IMR-90 (cell line): ENCODE measurements around the gene SMIM12. TPM values are rescaled to one million over a fixed set of nuclear protein-coding genes. Genes with fewer than 3 reads are reported as not detected.

Experiments
- ATAC-seq: fragments of 200-7000 bp; cut with Tn5 transposase; 2 replicates; pipeline ENCODE4 v1.9.1; 2020; ENCODE audit warnings: low read depth, mild to moderate bottlenecking, moderate library complexity
- BruUV-seq: library from RNA; stranded (reverse); fragments of 400-500 nt; replicated peaks from 2 replicates; lab custom pipeline; 2021; lab: Mats Ljungman, UMichigan
- CTCF ChIA-PET: fragments of 300-600 bp; formaldehyde crosslinking; extraction: SDS; loops from one replicate; lab custom pipeline; 2021; ENCODE audit warnings: antibody characterized with exemption; lab: Yijun Ruan, JAX
- POLR2A ChIA-PET: fragments of 300-600 bp; sonication (Branson Sonifier 250); formaldehyde crosslinking; loops from one replicate; lab custom pipeline; 2022; ENCODE audit warnings: antibody characterized with exemption; ENCODE audit not compliant: unreplicated experiment; lab: Charles Lee
- DNase-seq: peaks from one replicate; pipeline ENCODE4 v3.0.0; 2013
- H2AFZ ChIP-seq: replicated peaks from 2 replicates; pipeline ENCODE3; 2013; ENCODE audit warnings: low read length, mild to moderate bottlenecking; ENCODE audit not compliant: poor library complexity
- H2AK5ac ChIP-seq: 2 replicates; pipeline ENCODE4 v1.6.1; 2013; ENCODE audit warnings: low read depth, low read length, inconsistent platforms
- H2AK9ac ChIP-seq: replicated peaks from 2 replicates; pipeline ENCODE3; 2013; ENCODE audit warnings: mild to moderate bottlenecking, low read depth, low read length, moderate library complexity; ENCODE audit not compliant: poor library complexity
- H2BK120ac ChIP-seq: 2 replicates; pipeline ENCODE4 v1.6.1; 2013; ENCODE audit warnings: low read depth, low read length, inconsistent platforms
- H2BK15ac ChIP-seq: 3 replicates; pipeline ENCODE4 v1.6.1; 2013; ENCODE audit warnings: low read depth, low read length, inconsistent platforms
- H2BK20ac ChIP-seq: 2 replicates; pipeline ENCODE4 v1.6.1; 2013; ENCODE audit warnings: low read depth, mild to moderate bottlenecking, inconsistent platforms, low read length, moderate library complexity
- H2BK5ac ChIP-seq: 2 replicates; pipeline ENCODE4 v1.6.1; 2013; ENCODE audit warnings: mild to moderate bottlenecking, low read depth, low read length, inconsistent platforms; ENCODE audit not compliant: poor library complexity, severe bottlenecking
- H3K14ac ChIP-seq: replicated peaks from 2 replicates; pipeline ENCODE4 v1.6.1; 2013; ENCODE audit warnings: low read depth, low read length, inconsistent platforms
- H3K18ac ChIP-seq: 2 replicates; pipeline ENCODE4 v1.6.1; 2013; ENCODE audit warnings: low read depth, low read length, control low read depth
- H3K23ac ChIP-seq: 2 replicates; pipeline ENCODE4 v1.6.1; 2013; ENCODE audit warnings: low read depth, low read length, inconsistent platforms
- H3K27ac ChIP-seq: 2 replicates; pipeline ENCODE4 v1.5.1; 2013; ENCODE audit warnings: mild to moderate bottlenecking, control low read depth, low read length; ENCODE audit not compliant: insufficient read depth
- H3K27me3 ChIP-seq: 2 replicates; pipeline ENCODE4 v1.6.1; 2013; ENCODE audit warnings: low read length; ENCODE audit not compliant: control insufficient read depth, insufficient read depth
- H3K36me3 ChIP-seq: 2 replicates; pipeline ENCODE4 v1.6.1; 2013; ENCODE audit warnings: low read length, mixed read lengths; ENCODE audit not compliant: control insufficient read depth, insufficient read depth
- H3K4ac ChIP-seq: 2 replicates; pipeline ENCODE4 v1.6.1; 2013; ENCODE audit warnings: low read depth, low read length, inconsistent platforms
- H3K4me1 ChIP-seq: 2 replicates; pipeline ENCODE4 v1.6.1; 2013; ENCODE audit warnings: low read length, mixed read lengths; ENCODE audit not compliant: control insufficient read depth, insufficient read depth
- H3K4me2 ChIP-seq: 2 replicates; pipeline ENCODE4 v1.6.1; 2013; ENCODE audit warnings: low read depth, mild to moderate bottlenecking, control low read depth, low read length, moderate library complexity
- H3K4me3 ChIP-seq: 2 replicates; pipeline ENCODE4 v1.5.1; 2013; ENCODE audit warnings: low read depth, mild to moderate bottlenecking, control low read depth, low read length, moderate library complexity; ENCODE audit not compliant: insufficient read depth
- H3K56ac ChIP-seq: 2 replicates; pipeline ENCODE4 v1.6.1; 2013; ENCODE audit warnings: low read length, inconsistent platforms; ENCODE audit not compliant: insufficient read depth; ENCODE audit errors: extremely low read depth
- H3K79me1 ChIP-seq, 2 experiments: 2 replicates each; pipeline ENCODE4 v1.6.1; 2013; ENCODE audit warnings: low read length in 2 of 2, inconsistent platforms in 1 of 2, low read depth in 1 of 2
- H3K9ac ChIP-seq: 2 replicates; pipeline ENCODE4 v1.6.1; 2013; ENCODE audit warnings: low read depth, low read length, control low read depth
- H3K9me1 ChIP-seq: 2 replicates; pipeline ENCODE4 v1.6.1; 2013; ENCODE audit warnings: low read length, inconsistent platforms; ENCODE audit not compliant: insufficient read depth
- H3K9me3 ChIP-seq: 2 replicates; pipeline ENCODE4 v1.6.1; 2013; ENCODE audit warnings: low read length; ENCODE audit not compliant: control insufficient read depth, insufficient read depth
- H4K20me1 ChIP-seq: 2 replicates; pipeline ENCODE4 v1.6.1; 2013; ENCODE audit warnings: low read length, inconsistent platforms; ENCODE audit not compliant: insufficient read depth
- H4K5ac ChIP-seq: 2 replicates; pipeline ENCODE4 v1.6.1; 2013; ENCODE audit warnings: mild to moderate bottlenecking, low read depth, low read length, control low read depth
- H4K8ac ChIP-seq, 2 experiments: 2 replicates each; pipeline ENCODE4 v1.6.1; 2013; ENCODE audit warnings: low read depth in 2 of 2, low read length in 2 of 2, control low read depth in 1 of 2, inconsistent platforms in 1 of 2
- H4K91ac ChIP-seq: 2 replicates; pipeline ENCODE4 v1.6.1; 2013; ENCODE audit warnings: low read depth, low read length, inconsistent platforms; ENCODE audit not compliant: insufficient read depth
- BHLHE40 ChIP-seq: fragments of 150-350 bp; IDR thresholded peaks from 2 replicates; pipeline ENCODE4 v1.6.1; 2016; ENCODE audit warnings: mild to moderate bottlenecking, low read depth, low read length
- CEBPB ChIP-seq: IDR thresholded peaks from 2 replicates; pipeline ENCODE4 v1.6.1; 2012; ENCODE audit warnings: low read depth, low read length, improper control_type of control experiment
- CHD1 ChIP-seq: IDR thresholded peaks from 2 replicates; pipeline ENCODE4 v1.6.1; 2012; ENCODE audit warnings: low read depth, low read length, improper control_type of control experiment
- POLR2A ChIP-seq: IDR thresholded peaks from 2 replicates; pipeline ENCODE4 v1.6.1; 2012; ENCODE audit warnings: mild to moderate bottlenecking, low read depth, low read length
- RCOR1 ChIP-seq: IDR thresholded peaks from 2 replicates; pipeline ENCODE4 v1.6.1; 2012; ENCODE audit warnings: mild to moderate bottlenecking, low read length, improper control_type of control experiment; ENCODE audit not compliant: insufficient replicate concordance
- WGBS, 2 experiments: methylation state at CpG; one replicate each; pipeline versions ENCODE4 v1.1.5 to v1.1.7; 2013; ENCODE audit warnings: missing lambda C conversion rate in 2 of 2; ENCODE audit not compliant: insufficient read length in 1 of 2; ENCODE audit errors: extremely low coverage in 2 of 2; 5-methylcytosine and 5-hydroxymethylcytosine counted together
- dilution Hi-C: fragments of 300-500 bp; cut with HindIII; formaldehyde crosslinking; loops from one replicate; pipeline ENCODE4 v1.14.3; 2018; ENCODE audit warnings: low sequenced_read_pairs; ENCODE audit not compliant: unreplicated experiment
- in situ Hi-C: fragments of 300-500 bp; cut with MboI; formaldehyde crosslinking; loops from 3 replicates; pipeline ENCODE4 v1.14.3; 2019; ENCODE audit warnings: low sequenced_read_pairs, inconsistent platforms, mixed read lengths
- intact Hi-C: fragments of 100-400 bp; cut with micrococcal nuclease; formaldehyde crosslinking; loops from 2 replicates; pipeline ENCODE4 v1.10.0; 2022
- polyA plus RNA-seq, 3 experiments: library from polyadenylated mRNA; depleted of rRNA; stranded (reverse); fragments of >200 nt; gene quantifications; 2 replicates each; pipeline ENCODE4 v1.2.3, GENCODE V29; 2012; ENCODE audit warnings: low replicate concordance in 1 of 3
- total RNA-seq: library from RNA; depleted of rRNA; stranded (reverse); fragments of >200 nt; gene quantifications from 2 replicates; pipeline ENCODE4 v1.2.3, GENCODE V29; 2012
- TF ChIP-seq, protein P1 (sequence below): fragments of 150-350 bp; IDR thresholded peaks from 2 replicates; pipeline ENCODE4 v1.6.1; 2017; ENCODE audit warnings: mild to moderate bottlenecking, antibody characterized with exemption, low read length, low read depth
- TF ChIP-seq, protein P2 (sequence below): conservative IDR thresholded peaks from 2 replicates; pipeline ENCODE4 v1.5.1; 2012; ENCODE audit warnings: mild to moderate bottlenecking, low read depth, low read length, improper control_type of control experiment

The SMIM12 gene
- total and polyA plus RNA-seq, 2 of the 4 experiments (the other 2 are of a cell fraction), result 31.9 to 44.4 TPM

DNA sequence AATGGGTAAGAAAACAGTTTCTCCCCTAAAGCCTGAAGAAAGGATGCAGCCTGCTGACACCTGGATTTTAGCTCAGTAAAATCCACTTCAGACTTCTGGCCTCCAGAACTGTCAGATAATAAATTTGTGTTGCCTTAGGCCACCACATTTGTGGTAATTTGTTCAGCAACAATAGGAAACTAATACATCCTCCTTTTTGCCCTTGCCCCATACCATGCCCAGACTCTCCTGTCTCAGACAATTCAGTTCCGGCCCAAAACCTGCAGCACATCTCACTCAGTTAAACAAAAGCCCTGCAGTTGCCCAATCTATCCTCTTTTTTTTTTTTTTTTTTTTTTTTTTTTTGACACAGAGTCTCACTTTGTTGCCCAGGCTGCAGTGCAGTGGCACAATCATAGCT lies 25.8 kb downstream of the SMIM12 start:
- no peak overlapping the region for H3K9ac ChIP-seq
- no peak overlapping the region for H2BK120ac ChIP-seq
- H2AFZ ChIP-seq, result no peak overlapping the region
- no peak overlapping the region for H3K4ac ChIP-seq
- H4K91ac ChIP-seq, result no peak overlapping the region
- H3K9me3 ChIP-seq, result no peaks in the 10 kb centered on the region
- no peak overlapping the region for H3K4me3 ChIP-seq
- H3K27me3 ChIP-seq, result no peaks in the 10 kb centered on the region
- H3K14ac ChIP-seq, result no peak overlapping the region
- dilution Hi-C loops, result no loop called here
- H3K27ac ChIP-seq, result no peak overlapping the region
- intact Hi-C loops, result no loop called here
- H3K4me2 ChIP-seq, result no peak overlapping the region
- no peak overlapping the region for H3K23ac ChIP-seq
- in situ Hi-C loops, result no loop called here
- H3K18ac ChIP-seq, result no peak overlapping the region
- CTCF ChIA-PET, result interaction anchor here (0.6 kb wide), 1 partner anchor 25 kb away, joined by 3 read pairs; no protein-coding TSS in a partner anchor
- TF ChIP-seq RCOR1, result no peak
- TF ChIP-seq CHD1, result no peak
- no peak for TF ChIP-seq BHLHE40
- TF ChIP-seq, protein P1, sequence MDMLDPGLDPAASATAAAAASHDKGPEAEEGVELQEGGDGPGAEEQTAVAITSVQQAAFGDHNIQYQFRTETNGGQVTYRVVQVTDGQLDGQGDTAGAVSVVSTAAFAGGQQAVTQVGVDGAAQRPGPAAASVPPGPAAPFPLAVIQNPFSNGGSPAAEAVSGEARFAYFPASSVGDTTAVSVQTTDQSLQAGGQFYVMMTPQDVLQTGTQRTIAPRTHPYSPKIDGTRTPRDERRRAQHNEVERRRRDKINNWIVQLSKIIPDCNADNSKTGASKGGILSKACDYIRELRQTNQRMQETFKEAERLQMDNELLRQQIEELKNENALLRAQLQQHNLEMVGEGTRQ, result no peak
- TF ChIP-seq, protein P2, sequence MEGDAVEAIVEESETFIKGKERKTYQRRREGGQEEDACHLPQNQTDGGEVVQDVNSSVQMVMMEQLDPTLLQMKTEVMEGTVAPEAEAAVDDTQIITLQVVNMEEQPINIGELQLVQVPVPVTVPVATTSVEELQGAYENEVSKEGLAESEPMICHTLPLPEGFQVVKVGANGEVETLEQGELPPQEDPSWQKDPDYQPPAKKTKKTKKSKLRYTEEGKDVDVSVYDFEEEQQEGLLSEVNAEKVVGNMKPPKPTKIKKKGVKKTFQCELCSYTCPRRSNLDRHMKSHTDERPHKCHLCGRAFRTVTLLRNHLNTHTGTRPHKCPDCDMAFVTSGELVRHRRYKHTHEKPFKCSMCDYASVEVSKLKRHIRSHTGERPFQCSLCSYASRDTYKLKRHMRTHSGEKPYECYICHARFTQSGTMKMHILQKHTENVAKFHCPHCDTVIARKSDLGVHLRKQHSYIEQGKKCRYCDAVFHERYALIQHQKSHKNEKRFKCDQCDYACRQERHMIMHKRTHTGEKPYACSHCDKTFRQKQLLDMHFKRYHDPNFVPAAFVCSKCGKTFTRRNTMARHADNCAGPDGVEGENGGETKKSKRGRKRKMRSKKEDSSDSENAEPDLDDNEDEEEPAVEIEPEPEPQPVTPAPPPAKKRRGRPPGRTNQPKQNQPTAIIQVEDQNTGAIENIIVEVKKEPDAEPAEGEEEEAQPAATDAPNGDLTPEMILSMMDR, result no peak
- TF ChIP-seq POLR2A, result no peak
- no peak for TF ChIP-seq CEBPB
- H4K20me1 ChIP-seq, result no peaks in the 10 kb centered on the region
- no peak overlapping the region for H2BK20ac ChIP-seq
- no peak overlapping the region for H2AK9ac ChIP-seq
- peaks cover 4% of the 10 kb centered on the region for H3K4me1 ChIP-seq
- H3K56ac ChIP-seq, result no peak overlapping the region
- H2BK5ac ChIP-seq, result no peak overlapping the region
- POLR2A ChIA-PET, result no interaction called here
- no peak overlapping the region for H4K5ac ChIP-seq
- H3K79me1 ChIP-seq, result no peaks in the 10 kb centered on the region; a peak in 1 of 4 replicates
- DNase-seq (no peak), ATAC-seq (no peak)
- BruUV-seq, result no TSS peak
- H2AK5ac ChIP-seq, result no peak overlapping the region
- no CpG with 5 or more reads among the region's 1 CpG for WGBS, 2 experiments
- peaks cover 2% of the 10 kb centered on the region; the same call in 1 of the 2 replicates for H3K9me1 ChIP-seq
- no peak overlapping the region for H2BK15ac ChIP-seq
- H4K8ac ChIP-seq, result no peak overlapping the region
- no peaks in the 10 kb centered on the region for H3K36me3 ChIP-seq
